ENCODE data around the gene ABHD16A.

The ABHD16A gene

GRCh38 chr6:31720196-31720770 lies 17.2 kb upstream of the ABHD16A start:
- Histone ChIP-seq H3K4me1 (ENCODE audit: control insufficient read depth, insufficient read depth, low read length) (no peaks in the 10 kb centered on the region), H3K9me3 (replicated peaks; ENCODE audit: low read length) (no peaks in the 10 kb centered on the region), H3K9ac (ENCODE audit: low read depth, low read length) (no peak overlapping the region), H3K4me3 (ENCODE audit: low read length) (no peak overlapping the region), H3K27me3 (ENCODE audit: control insufficient read depth, insufficient read depth, low read length) (no peaks in the 10 kb centered on the region), H3K36me3 (ENCODE audit: insufficient read depth, low read length) (no peaks in the 10 kb centered on the region), H3K4me2 (ENCODE audit: low read length) (no peak overlapping the region)

GRCh38 chr6:31719001-31719400 lies 15.9 kb upstream of the ABHD16A start:
- Histone ChIP-seq H3K9me3 (replicated peaks; ENCODE audit: low read length) (no peaks in the 10 kb centered on the region), H3K9ac (ENCODE audit: low read depth, low read length) (no peak overlapping the region)

GRCh38 chr6:31718265-31718664 lies 15.1 kb upstream of the ABHD16A start:
- peaks cover 1% of the 10 kb centered on the region for H3K27me3 ChIP-seq (ENCODE audit: control insufficient read depth, insufficient read depth, low read length)
- no peaks in the 10 kb centered on the region for H3K36me3 ChIP-seq (ENCODE audit: insufficient read depth, low read length)
- H3K9ac ChIP-seq (ENCODE audit: low read depth, low read length) = no peak overlapping the region
- H3K4me1 ChIP-seq (ENCODE audit: control insufficient read depth, insufficient read depth, low read length) = no peaks in the 10 kb centered on the region
- no peak overlapping the region for H3K4me2 ChIP-seq (ENCODE audit: low read length)
- H3K9me3 ChIP-seq (replicated peaks; ENCODE audit: low read length) = no peaks in the 10 kb centered on the region
- H3K4me3 ChIP-seq (ENCODE audit: low read length) = no peak overlapping the region

More at GRCh38 chr6:31719001-31719400, 15.9 kb upstream of the ABHD16A start:
- no peaks in the 10 kb centered on the region for H3K27me3 ChIP-seq (ENCODE audit: control insufficient read depth, insufficient read depth, low read length)
- no peak overlapping the region for H3K4me3 ChIP-seq (ENCODE audit: low read length)
- no peaks in the 10 kb centered on the region for H3K36me3 ChIP-seq (ENCODE audit: insufficient read depth, low read length)
- no peak overlapping the region for H3K4me2 ChIP-seq (ENCODE audit: low read length)
- no peaks in the 10 kb centered on the region for H3K4me1 ChIP-seq (ENCODE audit: control insufficient read depth, insufficient read depth, low read length)

GRCh38 chr6:31717499-31718222 lies 14.5 kb upstream of the ABHD16A start:
- Histone ChIP-seq H3K9ac (ENCODE audit: low read depth, low read length) (no peak overlapping the region), H3K9me3 (replicated peaks; ENCODE audit: low read length) (no peaks in the 10 kb centered on the region), H3K36me3 (ENCODE audit: insufficient read depth, low read length) (no peaks in the 10 kb centered on the region), H3K27me3 (ENCODE audit: control insufficient read depth, insufficient read depth, low read length) (peaks cover 4% of the 10 kb centered on the region), H3K4me3 (ENCODE audit: low read length) (no peak overlapping the region), H3K4me1 (ENCODE audit: control insufficient read depth, insufficient read depth, low read length) (no peaks in the 10 kb centered on the region), H3K4me2 (ENCODE audit: low read length) (no peak overlapping the region)

- H3K4me1 ChIP-seq (ENCODE audit: control insufficient read depth, insufficient read depth, low read length) = no peaks in the 10 kb centered on the region
- no peaks in the 10 kb centered on the region for H3K9me3 ChIP-seq (replicated peaks; ENCODE audit: low read length)
- no peak within 1 kb of the TSS for H3K4me2 ChIP-seq (ENCODE audit: low read length)
- no peaks in the 10 kb centered on the region for H3K36me3 ChIP-seq (ENCODE audit: insufficient read depth, low read length)
- H3K27me3 ChIP-seq (ENCODE audit: control insufficient read depth, insufficient read depth, low read length) = peaks cover 4% of the 10 kb centered on the region
- no peak within 1 kb of the TSS for H3K9ac ChIP-seq (ENCODE audit: low read depth, low read length)
- no peak within 1 kb of the TSS for H3K4me3 ChIP-seq (ENCODE audit: low read length)
Measured at GRCh38 chr6:31715022-31715958, 12.2 kb upstream of the ABHD16A start, which contains the start of gene LY6G6D. Gene LY6G6D, plus strand, starts transcription at chr6:31715348. Its CDS starts 8 bp downstream, at chr6:31715356.

GRCh38 chr6:31713991-31714684 lies 11.0 kb upstream of the ABHD16A start:
- Histone ChIP-seq H3K4me1 (ENCODE audit: control insufficient read depth, insufficient read depth, low read length) (no peaks in the 10 kb centered on the region), H3K4me3 (ENCODE audit: low read length) (no peak overlapping the region), H3K36me3 (ENCODE audit: insufficient read depth, low read length) (no peaks in the 10 kb centered on the region), H3K4me2 (ENCODE audit: low read length) (no peak overlapping the region), H3K27me3 (ENCODE audit: control insufficient read depth, insufficient read depth, low read length) (peaks cover 4% of the 10 kb centered on the region), H3K9ac (ENCODE audit: low read depth, low read length) (no peak overlapping the region), H3K9me3 (replicated peaks; ENCODE audit: low read length) (no peaks in the 10 kb centered on the region)

- Histone ChIP-seq H3K27me3 (ENCODE audit: control insufficient read depth, insufficient read depth, low read length) (peaks cover 4% of the 10 kb centered on the region), H3K4me3 (ENCODE audit: low read length) (no peak overlapping the region), H3K9me3 (replicated peaks; ENCODE audit: low read length) (no peaks in the 10 kb centered on the region), H3K4me1 (ENCODE audit: control insufficient read depth, insufficient read depth, low read length) (no peaks in the 10 kb centered on the region), H3K4me2 (ENCODE audit: low read length) (no peak overlapping the region), H3K36me3 (ENCODE audit: insufficient read depth, low read length) (no peaks in the 10 kb centered on the region), H3K9ac (ENCODE audit: low read depth, low read length) (no peak overlapping the region)
Measured at GRCh38 chr6:31713465-31713864, 10.3 kb upstream of the ABHD16A start.

- H3K27me3 ChIP-seq (ENCODE audit: control insufficient read depth, insufficient read depth, low read length) = peaks cover 4% of the 10 kb centered on the region
- H3K4me3 ChIP-seq (ENCODE audit: low read length) = no peak overlapping the region
- no peaks in the 10 kb centered on the region for H3K9me3 ChIP-seq (replicated peaks; ENCODE audit: low read length)
- no peak overlapping the region for H3K9ac ChIP-seq (ENCODE audit: low read depth, low read length)
- H3K4me1 ChIP-seq (ENCODE audit: control insufficient read depth, insufficient read depth, low read length) = no peaks in the 10 kb centered on the region
- H3K36me3 ChIP-seq (ENCODE audit: insufficient read depth, low read length) = no peaks in the 10 kb centered on the region
- no peak overlapping the region for H3K4me2 ChIP-seq (ENCODE audit: low read length)
Measured at GRCh38 chr6:31712296-31712695, 9.2 kb upstream of the ABHD16A start.

GRCh38 chr6:31711233-31711632 lies 8.1 kb upstream of the ABHD16A start:
- Histone ChIP-seq H3K27me3 (ENCODE audit: control insufficient read depth, insufficient read depth, low read length) (peaks cover 4% of the 10 kb centered on the region), H3K9ac (ENCODE audit: low read depth, low read length) (no peak overlapping the region), H3K4me3 (ENCODE audit: low read length) (no peak overlapping the region), H3K9me3 (replicated peaks; ENCODE audit: low read length) (no peaks in the 10 kb centered on the region), H3K4me1 (ENCODE audit: control insufficient read depth, insufficient read depth, low read length) (no peaks in the 10 kb centered on the region), H3K36me3 (ENCODE audit: insufficient read depth, low read length) (no peaks in the 10 kb centered on the region), H3K4me2 (ENCODE audit: low read length) (no peak overlapping the region)

- peaks cover 4% of the 10 kb centered on the region for H3K27me3 ChIP-seq (ENCODE audit: control insufficient read depth, insufficient read depth, low read length)
- no peak overlapping the region for H3K4me2 ChIP-seq (ENCODE audit: low read length)
- H3K36me3 ChIP-seq (ENCODE audit: insufficient read depth, low read length) = no peaks in the 10 kb centered on the region
- no peak overlapping the region for H3K9ac ChIP-seq (ENCODE audit: low read depth, low read length)
- no peak overlapping the region for H3K4me3 ChIP-seq (ENCODE audit: low read length)
- H3K4me1 ChIP-seq (ENCODE audit: control insufficient read depth, insufficient read depth, low read length) = no peaks in the 10 kb centered on the region
- no peaks in the 10 kb centered on the region for H3K9me3 ChIP-seq (replicated peaks; ENCODE audit: low read length)
Measured at GRCh38 chr6:31710523-31711219, 7.5 kb upstream of the ABHD16A start.

All from skeletal muscle satellite cell (primary cell).